A673 (cell line): ENCODE measurements around the gene SNTG2.

ENCODE experiments used
- CTCF ChIP-seq: fragments of 300-800, 200-600 bp; sonication (generic); conservative IDR thresholded peaks from 2 replicates; pipeline ENCODE4 v1.5.1; 2017; ENCODE audit warnings: low read depth, mild to moderate bottlenecking, antibody characterized with exemption, low read length, moderate library complexity, mixed read lengths
- EZH2 ChIP-seq: fragments of 200-600 bp; sonication (generic); IDR thresholded peaks from 2 replicates; pipeline ENCODE4 v1.6.1; 2017; ENCODE audit warnings: borderline replicate concordance, low read depth, mild to moderate bottlenecking, mixed read lengths, antibody characterized with exemption, low read length; ENCODE audit not compliant: poor library complexity, severe bottlenecking

- TF ChIP-seq CTCF: no peak
- TF ChIP-seq EZH2: no peak
Measured at GRCh38 chr2:944693-945092, 6.0 kb upstream of the SNTG2 start.
